SK-N-MC (cell line): ENCODE measurements around the gene GRPEL1.

ENCODE experiments used
- EZH2 ChIP-seq: fragments of 200-600 bp; sonication (generic); IDR thresholded peaks from one replicate; pipeline ENCODE4 v1.6.1; 2017; ENCODE audit warnings: antibody characterized with exemption
- FOXP2 ChIP-seq: optimal IDR thresholded peaks from 2 replicates; pipeline ENCODE3; 2011; ENCODE audit warnings: mild to moderate bottlenecking, moderate library complexity; ENCODE audit not compliant: insufficient read depth; ENCODE audit errors: extremely low read length, control extremely low read depth
- POLR2AphosphoS5 ChIP-seq: IDR thresholded peaks from 2 replicates; pipeline ENCODE4 v1.6.1; 2012; ENCODE audit warnings: mild to moderate bottlenecking, low read depth, low read length, borderline replicate concordance

DNA sequence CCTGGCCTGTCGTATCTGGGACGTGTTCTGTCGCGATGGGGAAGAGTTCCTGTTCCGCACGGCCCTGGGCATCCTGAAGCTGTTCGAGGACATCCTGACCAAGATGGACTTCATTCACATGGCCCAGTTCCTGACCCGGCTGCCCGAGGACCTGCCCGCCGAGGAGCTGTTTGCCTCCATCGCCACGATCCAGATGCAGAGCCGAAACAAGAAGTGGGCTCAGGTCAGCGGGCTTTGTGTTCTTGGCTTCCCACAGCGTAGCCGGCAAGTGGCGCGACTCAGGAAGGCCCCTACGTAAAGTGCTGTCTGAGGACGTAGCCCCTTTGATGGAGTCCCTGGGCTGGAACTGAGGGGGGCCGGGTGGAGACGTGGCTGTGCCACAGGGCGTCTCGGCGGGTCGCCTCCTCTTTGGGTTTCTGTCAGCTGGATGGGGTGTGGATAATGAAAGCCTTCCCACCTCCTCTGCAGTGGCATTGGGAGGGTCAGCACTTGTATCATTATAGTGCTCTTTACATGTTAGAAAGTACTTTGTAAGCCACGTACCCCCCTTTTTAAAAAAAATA is 42.7 kb downstream of the GRPEL1 start:
- TF ChIP-seq EZH2 (no peak), POLR2AphosphoS5 (no peak), FOXP2 (no peak)
